H9 (cell line): ENCODE data around the gene DAB1. TPM values are rescaled to one million over a fixed set of nuclear protein-coding genes. Genes with fewer than 3 reads are reported as not detected.

Experiments used
- DNase-seq: peaks from one replicate; pipeline ENCODE4 v3.0.0-alpha.2; 2017
- H2AFZ ChIP-seq: one replicate; pipeline ENCODE4 v1.6.1; 2013; ENCODE audit warnings: mild to moderate bottlenecking, low read length, control low read depth, moderate library complexity
- H2AK5ac ChIP-seq: 2 replicates; pipeline ENCODE4 v1.6.1; 2013; ENCODE audit warnings: low read length, control low read depth, mixed read lengths; ENCODE audit not compliant: insufficient read length
- H2BK120ac ChIP-seq: one replicate; pipeline ENCODE4 v1.6.1; 2013; ENCODE audit warnings: low read depth, mild to moderate bottlenecking, low read length, control low read depth, inconsistent platforms; ENCODE audit not compliant: poor library complexity, severe bottlenecking
- H2BK12ac ChIP-seq: 2 replicates; pipeline ENCODE4 v1.6.1; 2013; ENCODE audit warnings: low read length, control low read depth, mixed read lengths, low read depth; ENCODE audit not compliant: insufficient read length
- H2BK15ac ChIP-seq: 2 replicates; pipeline ENCODE4 v1.6.1; 2013; ENCODE audit warnings: low read depth, low read length, control low read depth
- H2BK20ac ChIP-seq: one replicate; pipeline ENCODE4 v1.6.1; 2013; ENCODE audit warnings: low read depth, mild to moderate bottlenecking, low read length, control low read depth, inconsistent platforms; ENCODE audit not compliant: poor library complexity, severe bottlenecking
- H2BK5ac ChIP-seq: 2 replicates; pipeline ENCODE4 v1.6.1; 2013; ENCODE audit warnings: low read length, control low read depth, mixed read lengths; ENCODE audit not compliant: insufficient read length
- H3K14ac ChIP-seq: 2 replicates; pipeline ENCODE4 v1.6.1; 2013; ENCODE audit warnings: low read length, control low read depth; ENCODE audit not compliant: insufficient read depth
- H3K18ac ChIP-seq: 2 replicates; pipeline ENCODE4 v1.6.1; 2013; ENCODE audit warnings: low read depth, mild to moderate bottlenecking, mixed read lengths, low read length, control low read depth; ENCODE audit not compliant: insufficient read length
- H3K23ac ChIP-seq: 2 replicates; pipeline ENCODE4 v1.6.1; 2013; ENCODE audit warnings: low read length, control low read depth, mixed read lengths, low read depth; ENCODE audit not compliant: insufficient read length
- H3K23me2 ChIP-seq: 2 replicates; pipeline ENCODE4 v1.6.1; 2013; ENCODE audit warnings: low read depth, mild to moderate bottlenecking, mixed read lengths, low read length, control low read depth; ENCODE audit not compliant: insufficient read length, poor library complexity, severe bottlenecking
- H3K27ac ChIP-seq: 2 replicates; pipeline ENCODE4 v1.5.1; 2013; ENCODE audit warnings: low read length, control low read depth, mixed read lengths, low read depth; ENCODE audit not compliant: insufficient read length
- H3K27me3 ChIP-seq: 2 replicates; pipeline ENCODE4 v1.6.1; 2013; ENCODE audit warnings: low read length, control low read depth, inconsistent platforms; ENCODE audit not compliant: insufficient read depth
- H3K4ac ChIP-seq: 2 replicates; pipeline ENCODE4 v1.6.1; 2013; ENCODE audit warnings: low read depth, mild to moderate bottlenecking, control low read depth, inconsistent platforms, low read length, moderate library complexity
- H3K4me1 ChIP-seq: 2 replicates; pipeline ENCODE4 v1.6.1; 2013; ENCODE audit warnings: low read length, control low read depth, inconsistent platforms; ENCODE audit not compliant: insufficient read depth
- H3K4me2 ChIP-seq: 2 replicates; pipeline ENCODE4 v1.6.1; 2013; ENCODE audit warnings: low read length, control low read depth, mixed read lengths; ENCODE audit not compliant: insufficient read length, insufficient read depth
- H3K56ac ChIP-seq: 2 replicates; pipeline ENCODE4 v1.6.1; 2013; ENCODE audit warnings: low read depth, mild to moderate bottlenecking, mixed read lengths, low read length, control low read depth; ENCODE audit not compliant: insufficient read length
- H3K79me1 ChIP-seq: 2 replicates; pipeline ENCODE4 v1.6.1; 2013; ENCODE audit warnings: low read depth, mild to moderate bottlenecking, moderate library complexity, low read length, control low read depth, inconsistent platforms; ENCODE audit not compliant: insufficient read depth, poor library complexity, severe bottlenecking
- H3K79me2 ChIP-seq: 2 replicates; pipeline ENCODE4 v1.6.1; 2013; ENCODE audit warnings: low read length, control low read depth, inconsistent platforms; ENCODE audit not compliant: insufficient read depth
- H3K9ac ChIP-seq: 2 replicates; pipeline ENCODE4 v1.6.1; 2013; ENCODE audit warnings: low read length, control low read depth, mixed read lengths; ENCODE audit not compliant: insufficient read length; ENCODE audit errors: extremely low read depth
- H3K9me3 ChIP-seq: one replicate; pipeline ENCODE4 v1.6.1; 2013; ENCODE audit warnings: low read depth, low read length, inconsistent platforms; ENCODE audit not compliant: control insufficient read depth
- H3T11ph ChIP-seq: one replicate; pipeline ENCODE4 v1.6.1; 2013; ENCODE audit warnings: mild to moderate bottlenecking, low read length, control low read depth, inconsistent platforms
- H4K20me1 ChIP-seq: one replicate; pipeline ENCODE4 v1.6.1; 2013; ENCODE audit not compliant: control insufficient read depth, insufficient read length, insufficient read depth
- H4K5ac ChIP-seq: 2 replicates; pipeline ENCODE4 v1.6.1; 2013; ENCODE audit warnings: low read depth, mild to moderate bottlenecking, mixed read lengths, low read length, control low read depth; ENCODE audit not compliant: insufficient read length
- H4K8ac ChIP-seq: replicated peaks from 2 replicates; pipeline ENCODE4 v1.6.1; 2013; ENCODE audit warnings: low read length, control low read depth, mixed read lengths, low read depth; ENCODE audit not compliant: insufficient read length
- H4K91ac ChIP-seq: 2 replicates; pipeline ENCODE4 v1.6.1; 2013; ENCODE audit warnings: low read depth, mild to moderate bottlenecking, moderate library complexity, mixed read lengths, low read length, control low read depth; ENCODE audit not compliant: insufficient read length
- H3K27ac Mint-ChIP-seq, 3 experiments: 2 replicates in 2 of 3; 3 replicates in 1 of 3; pipeline ENCODE4 v1.8.0; 2020 to 2021; ENCODE audit warnings: mixed read lengths in 3 of 3, mild to moderate bottlenecking in 1 of 3, moderate library complexity in 1 of 3
- H3K27me3 Mint-ChIP-seq: 2 replicates; pipeline ENCODE4 v1.8.0; 2021; ENCODE audit warnings: low read depth, mild to moderate bottlenecking, moderate library complexity, mixed read lengths
- H3K36me3 Mint-ChIP-seq, 3 experiments: 2 replicates in 2 of 3; 3 replicates in 1 of 3; pipeline ENCODE4 v1.8.0; 2020 to 2021; ENCODE audit warnings: low read depth in 3 of 3, mixed read lengths in 3 of 3; ENCODE audit not compliant: insufficient read depth in 1 of 3
- H3K4me1 Mint-ChIP-seq, 2 experiments: 2 replicates each; pipeline ENCODE4 v1.8.0; 2020; ENCODE audit warnings: mixed read lengths in 2 of 2
- H3K4me3 Mint-ChIP-seq, 2 experiments: 2 replicates in 1 of 2; 3 replicates in 1 of 2; pipeline ENCODE4 v1.8.0; 2020 to 2021; ENCODE audit warnings: mild to moderate bottlenecking in 2 of 2, mixed read lengths in 2 of 2, moderate library complexity in 1 of 2
- H3K9me3 Mint-ChIP-seq, 2 experiments: 2 replicates in 1 of 2; 3 replicates in 1 of 2; pipeline ENCODE4 v1.8.0; 2020; ENCODE audit warnings: mild to moderate bottlenecking in 2 of 2, mixed read lengths in 2 of 2, moderate library complexity in 1 of 2
- WGBS: extraction: QIAGEN DNeasy Blood & Tissue Kit; methylation state at CpG from one replicate; pipeline ENCODE4 v1.1.7; 2013; ENCODE audit warnings: missing lambda C conversion rate, low lambda C conversion rate, mixed read lengths; ENCODE audit not compliant: insufficient read length; ENCODE audit errors: extremely low coverage; 5-methylcytosine and 5-hydroxymethylcytosine counted together
- total RNA-seq: library from RNA; stranded (reverse); gene quantifications from 2 replicates; pipeline ENCODE4 v1.2.1, GENCODE V29; 2021
- TF ChIP-seq, protein P1 (sequence below): fragments of 200-600 bp; sonication (generic); conservative IDR thresholded peaks from 3 replicates; pipeline ENCODE4 v1.8.0; 2021; ENCODE audit warnings: antibody characterized with exemption, mild to moderate bottlenecking

The DAB1 gene
- total RNA-seq, 1 experiment from 2014 or later: 9.3 TPM

GRCh38 chr1:56986397-56986796 lies 437.5 kb downstream of the DAB1 start:
- no CpG with 5 or more reads among the region's 2 CpGs for WGBS
- peaks cover 3% of the 10 kb centered on the region; the same call in 1 of the 2 replicates for H3K27me3 Mint-ChIP-seq
- Histone ChIP-seq H4K5ac (no peak overlapping the region), H3K23me2 (no peaks in the 10 kb centered on the region), H4K91ac (no peak overlapping the region), H2AK5ac (no peak overlapping the region), H3K4me1 (no peaks in the 10 kb centered on the region), H3K14ac (no peak overlapping the region), H3K79me1 (no peaks in the 10 kb centered on the region), H3K9me3 (no peaks in the 10 kb centered on the region), H3K4ac (no peak overlapping the region), H2BK120ac (no peak overlapping the region), H3K9ac (no peak overlapping the region), H3K4me2 (no peak overlapping the region), H2BK20ac (no peak overlapping the region), H3K79me2 (no peaks in the 10 kb centered on the region; the same call in 1 of the 2 replicates), H4K8ac (no peak overlapping the region), H2BK5ac (no peak overlapping the region), H3K56ac (no peak overlapping the region), H3K23ac (no peak overlapping the region), H4K20me1 (no peaks in the 10 kb centered on the region), H2AFZ (no peak overlapping the region), H3K18ac (no peak overlapping the region), H2BK12ac (no peak overlapping the region), H3K27ac (no peak overlapping the region), H2BK15ac (no peak overlapping the region), H3T11ph (no peak overlapping the region), H3K27me3 (no peaks in the 10 kb centered on the region)
- H3K27ac Mint-ChIP-seq: no peak overlapping the region; a peak in 1 of 7 replicates
- no peaks in the 10 kb centered on the region; a peak in 1 of 5 replicates for H3K9me3 Mint-ChIP-seq
- TF ChIP-seq, protein P1, sequence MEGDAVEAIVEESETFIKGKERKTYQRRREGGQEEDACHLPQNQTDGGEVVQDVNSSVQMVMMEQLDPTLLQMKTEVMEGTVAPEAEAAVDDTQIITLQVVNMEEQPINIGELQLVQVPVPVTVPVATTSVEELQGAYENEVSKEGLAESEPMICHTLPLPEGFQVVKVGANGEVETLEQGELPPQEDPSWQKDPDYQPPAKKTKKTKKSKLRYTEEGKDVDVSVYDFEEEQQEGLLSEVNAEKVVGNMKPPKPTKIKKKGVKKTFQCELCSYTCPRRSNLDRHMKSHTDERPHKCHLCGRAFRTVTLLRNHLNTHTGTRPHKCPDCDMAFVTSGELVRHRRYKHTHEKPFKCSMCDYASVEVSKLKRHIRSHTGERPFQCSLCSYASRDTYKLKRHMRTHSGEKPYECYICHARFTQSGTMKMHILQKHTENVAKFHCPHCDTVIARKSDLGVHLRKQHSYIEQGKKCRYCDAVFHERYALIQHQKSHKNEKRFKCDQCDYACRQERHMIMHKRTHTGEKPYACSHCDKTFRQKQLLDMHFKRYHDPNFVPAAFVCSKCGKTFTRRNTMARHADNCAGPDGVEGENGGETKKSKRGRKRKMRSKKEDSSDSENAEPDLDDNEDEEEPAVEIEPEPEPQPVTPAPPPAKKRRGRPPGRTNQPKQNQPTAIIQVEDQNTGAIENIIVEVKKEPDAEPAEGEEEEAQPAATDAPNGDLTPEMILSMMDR: no peak
- no peaks in the 10 kb centered on the region for H3K4me1 Mint-ChIP-seq
- H3K4me3 Mint-ChIP-seq: no peak overlapping the region
- no peak for DNase-seq
- H3K36me3 Mint-ChIP-seq: no peaks in the 10 kb centered on the region
